Measurements from ENCODE around the gene RNASET2. TPM values are rescaled to one million over a fixed set of nuclear protein-coding genes. Genes with fewer than 3 reads are reported as not detected.

Gene RNASET2
- total and polyA plus RNA-seq, 8 donors, result 25.2 to 61.4 (median 37.0) TPM

- FAIRE-seq, result no peak
- 91 to 100% methylated on average over 1 of the region's 1 CpG for WGBS, 2 donors
- intact Hi-C loops (cut with DNase I), result no loop called here
- no peak overlapping the region for H3K27ac ChIP-seq
- H3K36me3 ChIP-seq, result no peaks in the 10 kb centered on the region
- no peak overlapping the region for H3K4me3 ChIP-seq
- no peaks in the 10 kb centered on the region for H3K4me1 ChIP-seq
- no peak for DNase-seq
- ATAC-seq, result no peak
- H3K9me3 ChIP-seq, result no peaks in the 10 kb centered on the region
- H3K27me3 ChIP-seq, result no peaks in the 10 kb centered on the region
- TF ChIP-seq CTCF (IDR thresholded peaks at IDR 0.05), result no peak
Observed at GRCh38 chr6:166879594-166879993, 76.8 kb downstream of the RNASET2 start.

Small RNA genes within 50 kb of the gene (microRNA-seq; reads per million reads assigned to microRNA genes)
- gene MIR3939, result 0 to 0.59 reads per million in 2 donors

Other genes with a start within 250 kb of the RNASET2 start
- 10 to 100 TPM in 1 of 6 donors, 1 to 10 TPM in 5; 4.4 to 11.9 (median 6.4) TPM for gene CEP43, start 42.8 kb upstream of the RNASET2 start, total RNA-seq
- gene CEP43, start 42.8 kb upstream of the RNASET2 start, polyA plus RNA-seq, result 10 to 100 TPM in 1 of 2 donors, 1 to 10 TPM in 1; 5.7 to 10.1 TPM
- under 1 TPM in 1 of 6 donors, not detected in 5; 0.31 TPM for gene CCR6, start 166.5 kb upstream of the RNASET2 start, total RNA-seq
- under 1 TPM; 0.08 to 0.21 TPM for gene CCR6, start 166.5 kb upstream of the RNASET2 start, polyA plus RNA-seq
- gene GPR31, start 201.4 kb upstream of the RNASET2 start, total RNA-seq, result not detected
- gene GPR31, start 201.4 kb upstream of the RNASET2 start, polyA plus RNA-seq, result not detected

Data from pancreas (tissue), 10 donors.